ENCODE results near the gene TMPRSS11D.

- no peak for TF ChIP-seq EZH2 (IDR thresholded peaks at IDR 0.05; ENCODE audit: insufficient read depth, poor library complexity, severe bottlenecking)
- TF ChIP-seq EZH2phosphoT487 (IDR thresholded peaks at IDR 0.05; ENCODE audit: insufficient read depth, low read depth) = no peak
Measured at GRCh38 chr4:67927251-67927650, 43.4 kb upstream of the TMPRSS11D start.
